HG03045 (cell line): ENCODE results near the gene AKAP8L.

Source experiments
- ATAC-seq: cut with Tn5 transposase; IDR thresholded peaks from one replicate; pipeline ENCODE4 v1.9.1; 2021; ENCODE audit warnings: mild to moderate bottlenecking, moderate library complexity; ENCODE audit not compliant: unreplicated experiment

Gene AKAP8L

GRCh38 chr19:15449620-15450527, 31.1 kb upstream of the AKAP8L start, which contains the start of gene WIZ:
TSS of gene WIZ (minus strand) at chr19:15449956. CDS start at chr19:15448307, 1,649 bp downstream.
- peak; percentile 43 for ATAC-seq

GRCh38 chr19:15448778-15449619, 30.2 kb upstream of the AKAP8L start:
- ATAC-seq = peak; percentile 11

GRCh38 chr19:15448044-15448777, 29.4 kb upstream of the AKAP8L start:
- no peak for ATAC-seq

DNA sequence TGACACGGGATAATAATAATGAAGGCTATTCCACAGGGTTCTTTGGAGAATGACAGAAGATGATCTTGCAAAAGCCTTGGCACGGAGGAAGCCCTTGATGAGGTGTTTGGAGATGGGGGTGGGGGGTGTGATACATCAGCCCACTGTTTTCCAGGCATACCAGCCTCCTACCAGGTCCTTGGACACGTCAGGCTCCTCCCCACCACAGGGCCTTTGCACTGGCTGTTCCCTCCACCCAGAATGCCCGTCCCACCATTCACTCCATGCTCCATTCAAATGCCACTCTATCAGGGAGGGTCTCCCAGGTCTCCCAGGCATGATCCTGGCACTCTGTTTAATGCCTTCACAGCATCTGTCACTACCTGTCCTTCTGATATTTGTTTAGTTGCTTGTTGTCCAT, 28.3 kb upstream of the AKAP8L start:
- ATAC-seq = no peak

DNA sequence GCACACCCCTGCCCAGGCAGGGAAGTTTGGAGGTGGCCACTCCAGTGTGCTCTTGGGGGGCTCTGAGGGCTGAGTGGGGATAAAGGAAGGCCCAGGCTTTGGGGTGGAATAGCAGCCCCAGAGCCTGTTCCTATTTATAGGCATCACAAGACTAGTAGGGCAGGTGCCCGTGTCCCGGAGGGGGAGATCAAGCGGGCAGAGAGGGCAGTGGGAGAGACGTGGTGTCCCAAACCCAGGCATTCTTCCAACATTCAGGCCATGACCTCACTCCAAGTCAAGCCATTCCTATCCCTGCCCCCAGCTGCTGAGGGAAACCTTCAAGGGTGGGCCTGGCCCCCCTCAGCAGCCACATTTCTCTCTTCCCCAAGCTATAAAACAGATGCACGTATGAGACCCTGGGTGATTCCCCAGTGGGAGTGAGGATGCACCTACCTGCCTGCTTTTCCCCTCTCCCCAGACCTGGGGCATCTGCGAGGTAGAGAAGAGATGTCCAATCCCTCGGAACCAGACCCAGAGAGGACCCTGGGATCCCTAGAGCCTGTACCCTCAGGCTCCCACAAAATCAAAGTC, 27.1 kb upstream of the AKAP8L start:
- ATAC-seq = no peak

GRCh38 chr19:15445227-15445605, 26.4 kb upstream of the AKAP8L start:
- no peak for ATAC-seq

- ATAC-seq = no peak
These were observed 25.9 kb upstream of the AKAP8L start for GRCh38 chr19:15444505-15445226.

DNA sequence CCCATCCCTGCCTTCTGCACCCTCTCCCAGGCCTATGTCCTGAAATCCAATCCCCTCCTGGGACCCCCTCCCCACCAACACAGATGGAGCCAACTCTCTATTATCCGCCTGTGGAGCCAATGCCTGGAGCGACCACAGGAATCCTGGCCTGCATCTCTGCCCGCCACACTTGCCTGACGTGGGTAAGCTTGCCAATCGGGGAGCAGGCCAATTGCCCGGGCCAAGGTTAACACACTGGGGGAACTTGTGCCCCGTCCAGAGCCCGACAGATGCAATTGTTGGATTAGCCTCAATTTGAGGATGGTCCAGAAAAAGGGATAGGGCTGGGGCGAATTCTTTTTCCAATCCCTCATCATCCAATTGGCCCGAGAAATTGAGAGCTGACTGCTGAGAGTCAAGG, 25.1 kb upstream of the AKAP8L start:
- ATAC-seq = no peak

DNA sequence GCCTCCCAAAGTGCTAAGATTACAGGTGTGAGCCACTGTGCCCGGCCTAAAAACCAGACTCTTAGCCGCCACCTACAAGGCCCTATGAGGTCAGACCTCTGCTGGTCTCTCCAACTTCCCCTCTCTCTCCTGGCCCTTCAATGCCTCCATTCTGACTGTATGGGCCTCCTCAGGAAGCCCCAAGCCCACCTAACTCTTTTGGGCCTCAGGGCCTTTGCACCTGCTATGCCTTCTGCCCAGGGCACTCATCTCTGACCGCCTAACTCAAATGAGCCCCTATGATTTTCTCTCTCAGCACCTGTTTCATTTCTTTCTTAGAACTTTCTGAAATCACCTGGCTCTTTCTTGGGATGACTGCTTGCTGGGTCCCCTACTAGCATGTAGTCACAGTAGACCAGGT, 24.5 kb upstream of the AKAP8L start:
- ATAC-seq = no peak

GRCh38 chr19:15442142-15442920, 23.5 kb upstream of the AKAP8L start:
- ATAC-seq = no peak

- ATAC-seq = no peak
These were observed 22.5 kb upstream of the AKAP8L start for GRCh38 chr19:15441317-15441716.

- ATAC-seq = no peak
These were observed 21.2 kb upstream of the AKAP8L start for GRCh38 chr19:15439821-15440641.

GRCh38 chr19:15439078-15439799, 20.5 kb upstream of the AKAP8L start:
- ATAC-seq = no peak

DNA sequence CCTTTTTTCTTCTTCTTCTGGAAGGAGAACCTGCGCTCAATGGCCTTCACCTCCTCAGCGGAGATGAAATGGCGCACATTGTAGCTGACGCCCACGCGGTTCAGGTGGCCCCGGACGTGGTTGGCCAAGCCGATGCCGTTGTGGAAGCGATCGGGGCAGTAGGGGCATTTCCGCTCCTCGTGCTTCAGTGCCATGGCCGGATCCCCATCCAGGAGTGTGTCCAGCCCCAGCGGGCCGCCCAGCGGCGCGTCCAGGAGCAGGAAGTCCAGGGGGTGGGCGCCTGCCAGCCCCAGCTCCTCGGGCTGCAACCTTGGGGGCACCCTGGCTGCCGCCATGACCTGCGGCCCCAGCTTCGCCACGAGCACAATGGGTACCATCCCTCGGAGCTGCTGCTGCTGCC, 19.8 kb upstream of the AKAP8L start:
- no peak for ATAC-seq

DNA sequence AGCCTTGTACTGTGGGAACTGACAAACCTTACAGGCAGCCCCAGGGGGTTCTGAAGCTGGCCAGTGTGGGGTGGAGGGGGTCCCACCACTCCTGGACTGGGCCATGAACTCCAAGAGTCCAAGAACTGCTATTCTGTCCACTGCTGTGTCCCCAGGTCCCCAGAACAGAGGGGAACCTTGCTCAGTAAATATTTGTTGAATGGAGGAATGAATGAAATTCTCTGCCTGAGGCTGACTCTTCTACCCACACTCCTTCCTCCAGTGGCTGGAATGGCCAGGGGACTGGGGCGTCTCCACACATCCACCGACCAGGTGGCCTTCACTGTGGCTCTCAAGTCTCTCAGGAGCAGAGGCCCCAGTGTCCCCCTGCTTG, 19.3 kb upstream of the AKAP8L start:
- no peak for ATAC-seq

DNA sequence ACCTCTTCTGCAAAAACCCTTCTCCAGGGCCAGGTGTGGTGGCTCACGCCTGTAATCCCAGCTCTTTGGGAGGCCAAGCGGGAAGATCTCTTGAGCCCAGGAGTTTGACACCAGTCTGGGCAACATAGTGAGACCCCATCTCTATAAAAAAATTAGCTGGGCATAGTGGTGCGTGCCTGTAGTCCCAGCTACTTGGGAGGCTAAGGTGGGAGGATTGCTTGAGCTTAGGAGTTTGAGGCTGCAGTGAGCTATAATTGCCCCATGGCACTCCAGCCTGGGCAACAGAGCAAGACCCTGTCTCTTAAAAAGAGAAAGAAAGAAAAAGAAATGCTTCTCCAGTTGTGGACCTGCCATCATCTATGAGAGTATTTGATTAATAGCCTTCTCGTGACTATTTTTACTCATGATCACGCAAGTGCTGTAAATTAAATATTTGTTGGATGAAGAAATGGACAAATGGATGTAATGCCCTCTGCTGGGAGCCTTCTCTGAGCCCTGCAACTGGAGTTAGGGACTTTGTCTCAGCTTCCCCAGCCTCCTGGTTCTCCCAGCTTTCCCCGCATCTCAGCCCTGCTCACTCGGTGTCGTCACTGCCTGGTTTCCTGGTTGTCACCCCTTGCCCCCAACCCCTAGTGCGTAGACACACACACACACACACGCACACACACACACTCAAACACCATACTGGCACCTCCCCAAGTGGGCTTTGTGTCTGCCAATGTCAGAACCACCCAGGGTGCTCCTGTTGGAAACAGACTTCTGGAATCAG, 18.8 kb upstream of the AKAP8L start:
- no peak for ATAC-seq

DNA sequence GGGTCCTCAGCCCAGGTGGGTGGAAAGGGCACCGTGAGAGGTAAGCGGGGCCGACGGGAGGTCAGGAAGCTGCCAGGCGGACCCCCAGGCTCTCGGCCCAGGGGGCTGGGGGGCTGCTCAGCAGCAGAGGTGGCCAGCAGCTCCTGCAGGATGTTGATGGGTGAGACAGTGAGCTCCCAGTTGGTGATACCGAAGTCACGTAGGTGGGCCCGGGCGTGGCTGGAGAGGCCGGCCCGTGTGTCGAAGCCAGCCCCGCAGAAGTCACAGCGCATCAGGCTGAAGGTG, 18.0 kb upstream of the AKAP8L start:
- no peak for ATAC-seq
